Endothelial cell of umbilical vein (primary cell): ENCODE results near the gene CCK.

Source experiments
- EZH2 ChIP-seq: IDR thresholded peaks from 2 replicates; pipeline ENCODE4 v1.6.1; 2012; ENCODE audit warnings: borderline replicate concordance, low read depth, mild to moderate bottlenecking, moderate library complexity, low read length, inconsistent platforms; ENCODE audit not compliant: severe bottlenecking
- FOS ChIP-seq: IDR thresholded peaks from 2 replicates; pipeline ENCODE4 v1.6.1; 2011; ENCODE audit warnings: mild to moderate bottlenecking, low read length, moderate library complexity, borderline replicate concordance; ENCODE audit not compliant: insufficient read depth
- GATA2 ChIP-seq: IDR thresholded peaks from 2 replicates; pipeline ENCODE4 v1.7.0; 2011; ENCODE audit warnings: low read depth, mild to moderate bottlenecking, moderate library complexity, mixed read lengths, low read length; ENCODE audit not compliant: insufficient read length, insufficient read depth
- JUN ChIP-seq: IDR thresholded peaks from 2 replicates; pipeline ENCODE4 v1.6.1; 2011; ENCODE audit warnings: borderline replicate concordance, low read depth; ENCODE audit not compliant: insufficient read length, insufficient read depth
- MYC ChIP-seq: IDR thresholded peaks from one replicate; pipeline ENCODE4 v1.6.1; 2011; ENCODE audit warnings: mild to moderate bottlenecking, low read depth, low read length
- POLR2A ChIP-seq: IDR thresholded peaks from 2 replicates; pipeline ENCODE4 v1.6.1; 2012; ENCODE audit warnings: low read depth, mild to moderate bottlenecking, control low read depth, low read length
- POLR2AphosphoS5 ChIP-seq: IDR thresholded peaks from 2 replicates; pipeline ENCODE4 v1.6.1; 2012; ENCODE audit warnings: low read depth, mild to moderate bottlenecking, control low read depth, low read length, moderate library complexity; ENCODE audit not compliant: insufficient read depth
- TF ChIP-seq, protein P1 (sequence below), 2 donors: IDR thresholded peaks; 1 replicate in 1 of 2; 2 replicates in 1 of 2; pipeline ENCODE4 v1.5.1; 2011; ENCODE audit warnings: low read length in 2 of 2, mild to moderate bottlenecking in 2 of 2, moderate library complexity in 2 of 2, control low read depth in 1 of 2, inconsistent platforms in 1 of 2, low read depth in 1 of 2; ENCODE audit not compliant: insufficient read depth in 1 of 2; ENCODE audit errors: extremely low read depth in 1 of 2
- TF ChIP-seq, protein P2 (sequence below): IDR thresholded peaks from 2 replicates; pipeline ENCODE4 v1.6.1; 2011; ENCODE audit not compliant: insufficient read depth, insufficient read length

DNA sequence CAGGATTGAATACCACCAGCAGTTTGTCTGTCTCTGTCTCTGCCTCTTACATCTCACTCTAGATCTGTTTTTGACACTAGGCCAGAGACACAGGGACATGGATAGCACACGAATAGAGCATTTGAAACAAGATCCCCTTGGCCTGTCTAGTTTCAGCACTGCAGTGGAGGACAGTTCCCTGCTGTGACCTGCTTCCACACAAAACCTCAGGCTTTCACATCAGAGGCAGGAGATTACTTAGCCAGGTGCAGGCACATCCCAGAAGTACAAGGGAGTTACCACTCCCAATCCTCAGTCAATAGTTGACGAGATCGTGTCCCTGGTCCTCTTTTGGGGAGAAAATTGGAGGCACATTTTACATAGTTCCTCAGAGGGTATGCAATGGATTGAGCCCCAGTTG, 34.0 kb upstream of the CCK start:
- TF ChIP-seq, protein P1, sequence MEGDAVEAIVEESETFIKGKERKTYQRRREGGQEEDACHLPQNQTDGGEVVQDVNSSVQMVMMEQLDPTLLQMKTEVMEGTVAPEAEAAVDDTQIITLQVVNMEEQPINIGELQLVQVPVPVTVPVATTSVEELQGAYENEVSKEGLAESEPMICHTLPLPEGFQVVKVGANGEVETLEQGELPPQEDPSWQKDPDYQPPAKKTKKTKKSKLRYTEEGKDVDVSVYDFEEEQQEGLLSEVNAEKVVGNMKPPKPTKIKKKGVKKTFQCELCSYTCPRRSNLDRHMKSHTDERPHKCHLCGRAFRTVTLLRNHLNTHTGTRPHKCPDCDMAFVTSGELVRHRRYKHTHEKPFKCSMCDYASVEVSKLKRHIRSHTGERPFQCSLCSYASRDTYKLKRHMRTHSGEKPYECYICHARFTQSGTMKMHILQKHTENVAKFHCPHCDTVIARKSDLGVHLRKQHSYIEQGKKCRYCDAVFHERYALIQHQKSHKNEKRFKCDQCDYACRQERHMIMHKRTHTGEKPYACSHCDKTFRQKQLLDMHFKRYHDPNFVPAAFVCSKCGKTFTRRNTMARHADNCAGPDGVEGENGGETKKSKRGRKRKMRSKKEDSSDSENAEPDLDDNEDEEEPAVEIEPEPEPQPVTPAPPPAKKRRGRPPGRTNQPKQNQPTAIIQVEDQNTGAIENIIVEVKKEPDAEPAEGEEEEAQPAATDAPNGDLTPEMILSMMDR (IDR thresholded peaks at IDR 0.05; ENCODE audit: extremely low read depth in 1 of 2, insufficient read depth in 1 of 2, low read depth in 1 of 2, low read length in 2 of 2): no peak
- no peak for TF ChIP-seq POLR2A
- TF ChIP-seq, protein P2, sequence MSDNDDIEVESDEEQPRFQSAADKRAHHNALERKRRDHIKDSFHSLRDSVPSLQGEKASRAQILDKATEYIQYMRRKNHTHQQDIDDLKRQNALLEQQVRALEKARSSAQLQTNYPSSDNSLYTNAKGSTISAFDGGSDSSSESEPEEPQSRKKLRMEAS: no peak
- TF ChIP-seq FOS: no peak
- TF ChIP-seq EZH2: no peak
- no peak for TF ChIP-seq POLR2AphosphoS5
- TF ChIP-seq GATA2: no peak
- no peak for TF ChIP-seq MYC
- TF ChIP-seq JUN: no peak
